HEK293T (cell line): ENCODE measurements around the gene LIMS4.
"Not testable (repeated sequence)": the region's sequence is repeated elsewhere in the genome, so short reads cannot be mapped to it uniquely, and the experiment has no call there.

Source experiments
- ELF4 ChIP-seq: fragments of 450-650 bp; IDR thresholded peaks from 2 replicates; pipeline ENCODE4 v1.6.1; 2017; ENCODE audit warnings: antibody characterized with exemption
- TARDBP ChIP-seq: fragments of 450-650 bp; IDR thresholded peaks from 2 replicates; pipeline ENCODE4 v1.6.1; 2016

DNA sequence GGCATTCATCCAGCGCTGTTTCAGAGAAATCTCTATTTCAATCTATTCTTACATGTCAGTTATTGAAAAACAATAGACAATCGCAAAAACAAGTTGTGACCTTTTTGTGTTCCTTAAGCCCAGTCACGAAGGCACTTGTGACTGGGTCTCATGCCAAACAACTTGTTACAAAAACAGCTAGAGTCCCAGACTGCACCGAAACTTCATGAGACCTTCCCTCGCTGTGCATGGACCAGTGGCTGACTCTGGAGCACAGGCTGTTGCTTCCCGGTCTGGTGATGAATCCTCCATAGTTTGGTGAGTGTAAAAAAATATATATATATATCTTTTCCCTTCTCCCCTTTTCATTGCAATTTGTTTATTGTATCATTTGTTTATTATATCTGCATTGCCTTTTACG lies 4.8 kb upstream of the LIMS4 start:
- not testable (repeated sequence) for TF ChIP-seq TARDBP, ELF4
